OCI-LY7 (cell line): Measurements from ENCODE around the gene LDHAL6B. TPM values are rescaled to one million over a fixed set of nuclear protein-coding genes. Genes with fewer than 3 reads are reported as not detected.

ENCODE experiments used
- BruUV-seq: library from RNA; stranded (reverse); fragments of 400-500 nt; replicated peaks from 2 replicates; lab custom pipeline; 2021; lab: Mats Ljungman, UMichigan
- CTCF ChIA-PET: fragments of 300-600 bp; sonication (Branson Sonifier 250); formaldehyde crosslinking; loops from one replicate; lab custom pipeline; 2022; ENCODE audit warnings: antibody characterized with exemption; ENCODE audit not compliant: unreplicated experiment; lab: Charles Lee
- POLR2A ChIA-PET: fragments of 300-600 bp; sonication (Branson Sonifier 250); formaldehyde crosslinking; loops from one replicate; lab custom pipeline; 2022; ENCODE audit warnings: antibody characterized with exemption; lab: Charles Lee
- DNase-seq: peaks from one replicate; pipeline ENCODE4 v3.0.0-alpha.2; 2015; ENCODE audit warnings: low spot score
- H2AFZ ChIP-seq: fragments of 200-600 bp; sonication (generic), shearing (Covaris generic); 2 replicates; pipeline ENCODE4 v1.6.1; 2014; ENCODE audit warnings: mild to moderate bottlenecking, antibody characterized with exemption, low read length, moderate library complexity
- H3K27ac ChIP-seq: fragments of 200-600 bp; sonication (generic); 2 replicates; pipeline ENCODE4 v1.5.1; 2014; ENCODE audit warnings: mixed run types, low read depth, mild to moderate bottlenecking, moderate library complexity, low read length, inconsistent platforms; ENCODE audit not compliant: poor library complexity, severe bottlenecking
- H3K36me3 ChIP-seq: fragments of 200-600 bp; sonication (generic); 2 replicates; pipeline ENCODE4 v1.6.1; 2014; ENCODE audit warnings: mild to moderate bottlenecking, antibody characterized with exemption, low read length, moderate library complexity, mixed read lengths; ENCODE audit not compliant: insufficient read depth
- H3K4me1 ChIP-seq: fragments of 200-600 bp; sonication (generic); 2 replicates; pipeline ENCODE4 v1.5.1; 2014; ENCODE audit warnings: mild to moderate bottlenecking, low read length; ENCODE audit not compliant: insufficient read depth, poor library complexity, severe bottlenecking
- H3K4me2 ChIP-seq: fragments of 200-600 bp; sonication (generic); 2 replicates; pipeline ENCODE4 v1.6.1; 2014; ENCODE audit warnings: mild to moderate bottlenecking, low read length
- H3K4me3 ChIP-seq: fragments of 200-600 bp; sonication (generic); 2 replicates; pipeline ENCODE4 v1.5.1; 2014; ENCODE audit warnings: mild to moderate bottlenecking, low read depth, low read length; ENCODE audit not compliant: poor library complexity, severe bottlenecking
- H3K79me2 ChIP-seq: fragments of 200-600 bp; sonication (generic); 2 replicates; pipeline ENCODE4 v1.6.1; 2016; ENCODE audit warnings: low read depth, mild to moderate bottlenecking, low read length, moderate library complexity, mixed read lengths; ENCODE audit not compliant: insufficient read depth
- H3K9me2 ChIP-seq: fragments of 200-600 bp; sonication (generic); 2 replicates; pipeline ENCODE4 v1.6.1; 2016; ENCODE audit warnings: mild to moderate bottlenecking, low read length, mixed read lengths; ENCODE audit not compliant: insufficient read depth
- H3K9me3 ChIP-seq: fragments of 200-600 bp; sonication (generic); 2 replicates; pipeline ENCODE4 v1.6.1; 2014; ENCODE audit warnings: mild to moderate bottlenecking, mixed run types, low read length, mixed read lengths
- H4K20me1 ChIP-seq: fragments of 200-600 bp; sonication (generic); 2 replicates; pipeline ENCODE4 v1.6.1; 2014; ENCODE audit warnings: mild to moderate bottlenecking, antibody characterized with exemption, low read length, moderate library complexity, mixed read lengths; ENCODE audit not compliant: insufficient read depth
- CTCF ChIP-seq: fragments of 200-600 bp; sonication (generic); conservative IDR thresholded peaks from 2 replicates; pipeline ENCODE4 v1.5.1; 2014; ENCODE audit warnings: mild to moderate bottlenecking, antibody characterized with exemption, low read length, moderate library complexity, mixed read lengths
- EZH2phosphoT487 ChIP-seq: fragments of 200-600 bp; sonication (generic); IDR thresholded peaks from 2 replicates; pipeline ENCODE4 v1.6.1; 2018; ENCODE audit warnings: low read depth, borderline replicate concordance, mild to moderate bottlenecking, mixed run types, antibody characterized with exemption, low read length, moderate library complexity, mixed read lengths
- intact Hi-C: fragments of 100-400 bp; cut with micrococcal nuclease; formaldehyde crosslinking; loops from one replicate; pipeline ENCODE4 v1.10.0; 2022; ENCODE audit not compliant: unreplicated experiment
- total RNA-seq, 2 experiments: library from RNA; depleted of rRNA in 1 of 2; stranded (reverse); fragments of >200 nt in 1 of 2; shearing (Covaris generic) in 1 of 2; gene quantifications; 2 replicates each; pipeline ENCODE4 v1.2.3, GENCODE V29; 2014 to 2022

The LDHAL6B gene
- total RNA-seq, 2 experiments from 2014 or later: 0.09 TPM; not detected in 1

- CTCF ChIA-PET: no interaction called here
These were observed 14.8 kb upstream of the LDHAL6B start for GRCh38 chr15:59191855-59192237.

GRCh38 chr15:59194639-59195325 is 11.9 kb upstream of the LDHAL6B start:
- no peaks in the 10 kb centered on the region for H3K4me1 ChIP-seq
- no peak overlapping the region for H2AFZ ChIP-seq
- H4K20me1 ChIP-seq: no peaks in the 10 kb centered on the region
- no peak overlapping the region for H3K4me2 ChIP-seq
- no peak for DNase-seq
- intact Hi-C loops: no loop called here
- H3K9me2 ChIP-seq: no peaks in the 10 kb centered on the region
- no peaks in the 10 kb centered on the region for H3K36me3 ChIP-seq
- POLR2A ChIA-PET: interaction anchor here (0.7 kb wide), 1 partner anchor 124 kb away, joined by 5 read pairs; no protein-coding TSS in a partner anchor
- CTCF ChIA-PET: no interaction called here
- no peak overlapping the region for H3K27ac ChIP-seq
- H3K9me3 ChIP-seq: no peaks in the 10 kb centered on the region
- H3K4me3 ChIP-seq: no peak overlapping the region
- BruUV-seq: no TSS peak
- H3K79me2 ChIP-seq: no peaks in the 10 kb centered on the region
- TF ChIP-seq EZH2phosphoT487: no peak

More at GRCh38 chr15:59191855-59192237, 14.8 kb upstream of the LDHAL6B start:
- no peaks in the 10 kb centered on the region for H3K4me1 ChIP-seq
- no peaks in the 10 kb centered on the region for H3K79me2 ChIP-seq
- H3K27ac ChIP-seq: no peak overlapping the region
- H3K9me2 ChIP-seq: no peaks in the 10 kb centered on the region
- no peaks in the 10 kb centered on the region for H3K36me3 ChIP-seq
- DNase-seq: no peak
- H3K4me2 ChIP-seq: no peak overlapping the region
- TF ChIP-seq CTCF: no peak
- TF ChIP-seq EZH2phosphoT487: no peak
- no peaks in the 10 kb centered on the region for H3K9me3 ChIP-seq
- no peaks in the 10 kb centered on the region for H4K20me1 ChIP-seq
- no peak overlapping the region for H3K4me3 ChIP-seq
- H2AFZ ChIP-seq: no peak overlapping the region
- no TSS peak for BruUV-seq
- intact Hi-C loops: no loop called here
- POLR2A ChIA-PET: interaction anchor here (0.6 kb wide), 1 partner anchor 855 kb away, joined by 3 read pairs; no protein-coding TSS in a partner anchor

- DNase-seq: no peak
- H3K9me2 ChIP-seq: no peaks in the 10 kb centered on the region
- H3K4me2 ChIP-seq: no peak overlapping the region
- no peaks in the 10 kb centered on the region for H3K4me1 ChIP-seq
- no TSS peak for BruUV-seq
- H3K9me3 ChIP-seq: no peaks in the 10 kb centered on the region
- ChIA-PET POLR2A (interaction anchor here (1.3 kb wide), 1 partner anchor 240 kb away, joined by 4 read pairs; no protein-coding TSS in a partner anchor), CTCF (no interaction called here)
- H3K4me3 ChIP-seq: no peak overlapping the region
- H2AFZ ChIP-seq: no peak overlapping the region
- no peaks in the 10 kb centered on the region for H3K36me3 ChIP-seq
- H3K27ac ChIP-seq: no peak overlapping the region
- H4K20me1 ChIP-seq: no peaks in the 10 kb centered on the region
- intact Hi-C loops: no loop called here
- no peak for TF ChIP-seq EZH2phosphoT487
- H3K79me2 ChIP-seq: no peaks in the 10 kb centered on the region
These were observed 10.2 kb upstream of the LDHAL6B start for GRCh38 chr15:59196416-59196815.
